ENCODE measurements around the gene CDK1. TPM values are rescaled to one million over a fixed set of nuclear protein-coding genes. Genes with fewer than 3 reads are reported as not detected.
A peak's percentile ranks its signal among the peaks of the same experiment; 100 is the strongest.

The CDK1 gene
- total and polyA plus RNA-seq, 2 experiments from 2014 or later: 34.0 to 65.3 TPM

DNA sequence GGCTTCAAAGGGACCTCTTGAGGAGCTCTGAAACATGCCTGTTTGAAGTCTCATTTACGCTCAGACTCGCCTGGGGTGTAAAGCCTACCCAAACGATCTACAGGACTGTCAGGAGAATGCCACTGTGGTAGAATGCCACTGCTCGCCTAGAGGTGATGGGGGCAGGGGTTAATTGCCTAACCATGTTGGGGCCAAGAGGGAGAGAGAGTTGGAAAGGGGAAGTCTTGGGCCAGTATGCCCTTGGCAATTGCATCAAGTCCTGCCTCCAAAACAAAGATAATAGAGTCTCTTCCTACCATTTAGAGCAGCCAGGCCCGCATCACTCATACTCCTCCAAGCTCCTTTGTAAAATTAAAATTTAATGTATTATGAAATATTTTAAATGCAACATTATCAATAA, 25.2 kb downstream of the CDK1 start:
- H3K36me3 ChIP-seq: no peaks in the 10 kb centered on the region
- H3K27ac ChIP-seq: no peak overlapping the region
- TF ChIP-seq, protein P1, sequence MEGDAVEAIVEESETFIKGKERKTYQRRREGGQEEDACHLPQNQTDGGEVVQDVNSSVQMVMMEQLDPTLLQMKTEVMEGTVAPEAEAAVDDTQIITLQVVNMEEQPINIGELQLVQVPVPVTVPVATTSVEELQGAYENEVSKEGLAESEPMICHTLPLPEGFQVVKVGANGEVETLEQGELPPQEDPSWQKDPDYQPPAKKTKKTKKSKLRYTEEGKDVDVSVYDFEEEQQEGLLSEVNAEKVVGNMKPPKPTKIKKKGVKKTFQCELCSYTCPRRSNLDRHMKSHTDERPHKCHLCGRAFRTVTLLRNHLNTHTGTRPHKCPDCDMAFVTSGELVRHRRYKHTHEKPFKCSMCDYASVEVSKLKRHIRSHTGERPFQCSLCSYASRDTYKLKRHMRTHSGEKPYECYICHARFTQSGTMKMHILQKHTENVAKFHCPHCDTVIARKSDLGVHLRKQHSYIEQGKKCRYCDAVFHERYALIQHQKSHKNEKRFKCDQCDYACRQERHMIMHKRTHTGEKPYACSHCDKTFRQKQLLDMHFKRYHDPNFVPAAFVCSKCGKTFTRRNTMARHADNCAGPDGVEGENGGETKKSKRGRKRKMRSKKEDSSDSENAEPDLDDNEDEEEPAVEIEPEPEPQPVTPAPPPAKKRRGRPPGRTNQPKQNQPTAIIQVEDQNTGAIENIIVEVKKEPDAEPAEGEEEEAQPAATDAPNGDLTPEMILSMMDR (IDR thresholded peaks at IDR 0.05; ENCODE audit: low read depth, low read length): no peak
- DNase-seq (ENCODE audit: low read depth in 1 of 2, low spot score in 1 of 2): no peak
- H3K4me1 ChIP-seq (ENCODE audit: low read depth): peaks cover 2% of the 10 kb centered on the region
- no peak overlapping the region for H3K4me3 ChIP-seq
- no peaks in the 10 kb centered on the region for H3K27me3 ChIP-seq
- H3K9me3 ChIP-seq (ENCODE audit: low read depth): no peaks in the 10 kb centered on the region

DNA sequence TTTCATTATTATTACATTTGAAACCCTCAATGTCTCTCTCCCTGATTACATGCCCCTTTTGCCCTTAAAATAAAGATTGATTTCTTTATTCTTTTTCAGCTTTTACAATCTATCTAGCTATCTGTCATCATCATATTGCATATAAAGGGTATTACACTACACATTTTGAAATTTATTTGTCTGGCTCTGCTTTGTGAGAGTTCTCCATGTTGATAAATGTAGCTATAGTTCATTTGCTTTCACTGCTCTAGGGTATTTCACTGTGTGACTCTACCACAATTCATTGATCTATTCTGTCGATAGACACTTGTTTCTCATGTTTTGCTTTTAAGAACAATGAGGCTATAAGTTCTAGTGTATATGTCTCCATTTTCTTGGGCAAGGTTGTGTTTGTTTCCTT, 25.6 kb downstream of the CDK1 start:
- TF ChIP-seq, protein P1 (IDR thresholded peaks at IDR 0.05; ENCODE audit: low read depth, low read length): no peak
- H3K4me1 ChIP-seq (ENCODE audit: low read depth): peaks cover 2% of the 10 kb centered on the region

DNA sequence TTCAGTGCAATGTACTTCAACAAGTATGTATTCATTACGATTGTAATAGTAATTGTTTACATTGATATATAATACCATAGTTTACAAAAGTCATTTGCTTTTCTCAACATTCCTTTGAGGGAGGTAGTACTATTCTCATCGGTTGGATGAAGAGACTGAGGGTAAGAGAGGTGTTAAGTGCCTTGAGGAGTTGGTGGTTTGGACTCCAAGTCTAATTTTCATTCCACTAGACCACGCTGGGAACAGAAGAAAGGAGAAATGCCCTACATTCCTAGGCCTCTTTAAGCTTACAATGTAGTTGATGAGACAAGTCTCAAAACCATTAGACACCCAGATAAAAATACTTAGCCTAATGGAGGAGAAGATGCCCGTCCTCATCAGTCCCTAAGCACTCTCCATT, 28.6 kb downstream of the CDK1 start:
- TF ChIP-seq, protein P1 (IDR thresholded peaks at IDR 0.05; ENCODE audit: low read depth, low read length): no peak
- Histone ChIP-seq H3K4me1 (ENCODE audit: low read depth) (peaks cover 7% of the 10 kb centered on the region), H3K9me3 (ENCODE audit: low read depth) (no peaks in the 10 kb centered on the region), H3K4me3 (no peak overlapping the region), H3K36me3 (no peaks in the 10 kb centered on the region), H3K27me3 (no peaks in the 10 kb centered on the region), H3K27ac (no peak overlapping the region)
- no peak for DNase-seq (ENCODE audit: low read depth in 1 of 2, low spot score in 1 of 2)

More for the DNA sequence above, 25.6 kb downstream of the CDK1 start:
- Histone ChIP-seq H3K27me3 (no peaks in the 10 kb centered on the region), H3K9me3 (ENCODE audit: low read depth) (no peaks in the 10 kb centered on the region), H3K4me3 (no peak overlapping the region), H3K27ac (no peak overlapping the region), H3K36me3 (no peaks in the 10 kb centered on the region)
- DNase-seq (ENCODE audit: low read depth in 1 of 2, low spot score in 1 of 2): no peak

DNA sequence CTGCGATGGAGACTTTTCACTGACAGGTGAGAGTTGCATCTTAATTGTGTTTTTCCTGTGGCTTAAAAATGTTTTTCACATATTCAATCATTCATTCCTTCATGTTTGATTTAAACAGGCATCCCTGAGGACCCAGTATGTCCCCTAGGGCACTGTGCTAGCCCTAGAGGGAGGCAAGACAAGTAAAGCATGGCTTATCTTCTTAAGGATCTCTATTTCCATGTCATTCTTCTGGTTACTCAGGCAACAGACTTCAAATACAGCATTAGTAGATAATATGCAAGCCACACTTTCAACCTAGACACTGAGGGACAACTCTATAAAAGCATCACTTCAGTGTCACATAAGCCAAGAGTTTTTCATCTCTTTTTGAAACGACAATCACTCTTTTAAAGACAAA, 29.2 kb downstream of the CDK1 start:
- Histone ChIP-seq H3K36me3 (no peaks in the 10 kb centered on the region), H3K27me3 (no peaks in the 10 kb centered on the region), H3K9me3 (ENCODE audit: low read depth) (no peaks in the 10 kb centered on the region), H3K27ac (no peak overlapping the region), H3K4me3 (no peak overlapping the region), H3K4me1 (ENCODE audit: low read depth) (peaks cover 7% of the 10 kb centered on the region)
- DNase-seq (ENCODE audit: low read depth in 1 of 2, low spot score in 1 of 2): no peak
- TF ChIP-seq, protein P1 (IDR thresholded peaks at IDR 0.05; ENCODE audit: low read depth, low read length): no peak

DNA sequence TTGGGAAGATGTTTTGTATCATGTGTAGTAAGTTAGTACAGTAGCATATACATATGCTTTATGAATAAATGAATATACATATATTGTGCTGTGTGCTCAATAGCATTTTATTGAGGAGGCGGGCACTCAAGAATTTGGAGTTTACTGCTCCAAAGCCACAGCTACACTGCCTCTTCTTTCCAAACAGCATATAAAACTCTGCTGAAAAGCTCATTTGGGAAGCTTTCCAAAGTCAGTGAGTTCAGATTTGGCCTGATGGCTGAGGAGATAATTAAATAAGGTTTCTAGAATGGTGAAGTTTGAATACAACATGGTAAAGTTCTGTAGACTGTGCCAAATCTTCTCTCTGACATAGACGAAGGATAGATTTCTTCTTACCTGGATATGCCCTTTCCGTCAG, 29.8 kb downstream of the CDK1 start:
- Histone ChIP-seq H3K9me3 (ENCODE audit: low read depth) (no peaks in the 10 kb centered on the region), H3K36me3 (no peaks in the 10 kb centered on the region), H3K4me1 (ENCODE audit: low read depth) (peaks cover 7% of the 10 kb centered on the region), H3K27ac (no peak overlapping the region), H3K27me3 (no peaks in the 10 kb centered on the region), H3K4me3 (no peak overlapping the region)
- TF ChIP-seq, protein P1 (IDR thresholded peaks at IDR 0.05; ENCODE audit: low read depth, low read length): no peak
- no peak for DNase-seq (ENCODE audit: low read depth in 1 of 2, low spot score in 1 of 2)

DNA sequence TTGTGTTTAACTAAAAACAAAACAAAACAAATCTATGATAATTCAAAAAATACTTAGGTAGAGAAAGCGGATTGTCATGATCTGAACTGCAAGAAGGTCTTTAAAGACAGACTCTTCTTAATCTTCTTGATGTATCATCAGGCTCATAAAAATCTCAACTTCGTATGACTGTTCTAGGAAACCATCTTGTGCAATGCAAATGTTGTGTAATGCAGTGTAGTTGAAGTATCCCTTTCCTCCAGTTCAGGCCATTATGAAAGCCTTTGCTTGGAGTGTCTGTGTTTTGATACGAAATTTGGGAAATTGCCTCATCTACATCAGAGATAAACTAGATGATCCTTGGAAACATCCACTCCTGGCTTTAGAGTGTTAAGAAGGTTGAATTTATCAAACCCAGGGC, 30.9 kb downstream of the CDK1 start:
- Histone ChIP-seq H3K4me3 (no peak overlapping the region), H3K27ac (no peak overlapping the region), H3K27me3 (no peaks in the 10 kb centered on the region), H3K9me3 (ENCODE audit: low read depth) (no peaks in the 10 kb centered on the region), H3K36me3 (no peaks in the 10 kb centered on the region), H3K4me1 (ENCODE audit: low read depth) (peaks cover 7% of the 10 kb centered on the region)
- TF ChIP-seq, protein P1 (IDR thresholded peaks at IDR 0.05; ENCODE audit: low read depth, low read length): no peak
- DNase-seq (ENCODE audit: low read depth in 1 of 2, low spot score in 1 of 2): peak in 1 of 2 donors; percentile 91

Data from cardiac muscle cell (in vitro differentiated cells and primary cell).